ENCODE measurements around the gene FCMR.

Gene FCMR

GRCh38 chr1:206899717-206900116 lies 22.0 kb downstream of the FCMR start:
- no peak for DNase-seq

GRCh38 chr1:206898915-206899431 lies 22.8 kb downstream of the FCMR start:
- DNase-seq, result no peak

GRCh38 chr1:206898089-206898914 lies 23.4 kb downstream of the FCMR start:
- DNase-seq, result no peak

GRCh38 chr1:206897175-206897574 lies 24.6 kb downstream of the FCMR start, which contains the start of gene IL24:
Gene IL24 (plus strand): TSS chr1:206897443. CDS start chr1:206897833, 390 bp downstream.
- DNase-seq, result peak; percentile 84

GRCh38 chr1:206896261-206896660 lies 25.5 kb downstream of the FCMR start:
- DNase-seq, result no peak

- no peak for DNase-seq
These were observed 25.9 kb downstream of the FCMR start for GRCh38 chr1:206895837-206896242.

GRCh38 chr1:206895325-206895724 lies 26.4 kb downstream of the FCMR start:
- no peak for DNase-seq

GRCh38 chr1:206893380-206893779 lies 28.4 kb downstream of the FCMR start:
- DNase-seq, result no peak

GRCh38 chr1:206892351-206892984 lies 29.3 kb downstream of the FCMR start:
- DNase-seq, result no peak

GRCh38 chr1:206891412-206891811 lies 30.3 kb downstream of the FCMR start:
- DNase-seq, result no peak

GRCh38 chr1:206890125-206891060 lies 31.3 kb downstream of the FCMR start:
- no peak for DNase-seq

GRCh38 chr1:206887701-206888100 lies 34.0 kb downstream of the FCMR start:
- no peak for DNase-seq

- no peak for DNase-seq
These were observed 34.9 kb downstream of the FCMR start for GRCh38 chr1:206886831-206887230.

- no peak for DNase-seq
These were observed 36.2 kb downstream of the FCMR start for GRCh38 chr1:206885341-206886060.

GRCh38 chr1:206883876-206884275 lies 37.9 kb downstream of the FCMR start:
- no peak for DNase-seq

- no peak for DNase-seq
These were observed 38.6 kb downstream of the FCMR start for GRCh38 chr1:206883160-206883559.

- DNase-seq, result no peak
These were observed 39.2 kb downstream of the FCMR start for GRCh38 chr1:206882555-206882954.

- DNase-seq, result no peak
These were observed 41.4 kb downstream of the FCMR start for GRCh38 chr1:206880314-206880713.

GRCh38 chr1:206878456-206878855 lies 43.3 kb downstream of the FCMR start:
- no peak for DNase-seq

- DNase-seq, result no peak
These were observed 45.9 kb downstream of the FCMR start for GRCh38 chr1:206875752-206876377.

GRCh38 chr1:206873603-206874188 lies 48.0 kb downstream of the FCMR start:
- no peak for DNase-seq
